ENCODE data around the gene GALNTL6. TPM values are rescaled to one million over a fixed set of nuclear protein-coding genes. Genes with fewer than 3 reads are reported as not detected.

Gene GALNTL6
- total RNA-seq, 2 donors from 2014 or later: 0.71 TPM; not detected in 1

DNA sequence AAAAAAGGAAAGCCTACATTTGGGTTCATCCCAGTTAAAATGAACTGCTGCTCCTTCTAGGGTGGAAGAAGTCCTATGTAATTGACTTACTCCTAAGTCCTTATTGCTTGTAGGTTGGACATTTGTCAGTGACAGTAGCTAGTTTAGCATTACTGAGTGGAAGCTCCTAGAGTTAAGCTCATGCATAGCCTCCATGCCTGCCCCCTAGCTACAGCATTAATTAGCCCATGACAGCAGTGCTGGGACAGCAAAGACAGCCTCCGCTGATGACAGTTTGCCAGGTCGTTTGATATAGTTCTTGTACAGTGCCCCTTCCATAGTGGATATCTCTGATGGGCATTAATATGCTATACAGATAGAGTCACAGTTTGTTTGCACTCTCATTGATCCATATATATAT, 18.7 kb upstream of the GALNTL6 start:
- no peaks in the 10 kb centered on the region for H3K4me1 Mint-ChIP-seq

DNA sequence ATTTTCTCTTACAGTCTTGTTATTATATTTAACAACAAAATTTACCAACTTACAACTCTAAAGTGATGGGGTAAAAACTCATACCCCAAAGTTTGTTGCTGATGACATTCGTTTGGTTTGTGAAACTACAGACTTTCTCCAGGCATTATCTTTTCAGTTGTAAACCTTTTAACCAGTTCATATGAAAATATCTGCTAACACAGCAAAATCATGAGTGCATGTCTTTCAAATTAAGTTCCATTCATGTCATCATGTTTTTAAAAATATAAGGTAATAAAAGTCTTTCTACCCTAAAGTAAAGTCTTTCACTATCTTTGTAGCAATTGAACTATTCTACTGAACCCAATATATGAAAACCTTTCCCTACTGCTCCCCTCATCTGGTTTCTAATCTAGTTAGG, 3.4 kb upstream of the GALNTL6 start:
- DNase-seq: no peak
- H3K9me3 Mint-ChIP-seq: no peaks in the 10 kb centered on the region
- WGBS, 2 experiments (ENCODE audit: insufficient coverage in 1 of 2, insufficient read length in 1 of 2): 89 to 97% methylated on average over 1 of the region's 1 CpG

More for the DNA sequence above, 18.7 kb upstream of the GALNTL6 start:
- WGBS, 2 experiments (ENCODE audit: insufficient coverage in 1 of 2, insufficient read length in 1 of 2): 91 to 100% methylated on average over 1 to 2 of the region's 2 CpGs
- Histone ChIP-seq H3K9ac (ENCODE audit: extremely low read depth, low read length, poor library complexity, severe bottlenecking) (no peak overlapping the region), H3K27ac (ENCODE audit: low read depth, low read length) (no peak overlapping the region), H3K36me3 (ENCODE audit: control insufficient read depth, insufficient read depth, low read length) (no peaks in the 10 kb centered on the region), H3K4me3 (ENCODE audit: low read length) (no peak overlapping the region), H3K27me3 (ENCODE audit: control insufficient read depth, insufficient read depth, low read length, poor library complexity, severe bottlenecking) (no peaks in the 10 kb centered on the region), H3K9me3 (ENCODE audit: control insufficient read depth, low read length) (no peaks in the 10 kb centered on the region), H3K4me1 (ENCODE audit: control insufficient read depth, insufficient read depth, low read length) (no peaks in the 10 kb centered on the region)
- Mint-ChIP-seq H3K36me3 (ENCODE audit: low read depth) (no peaks in the 10 kb centered on the region), H3K27me3 (ENCODE audit: insufficient read depth) (no peaks in the 10 kb centered on the region), H3K4me3 (no peak overlapping the region), H3K27ac (no peak overlapping the region), H3K9me3 (no peaks in the 10 kb centered on the region)
- peak; percentile 54 for DNase-seq
- TF ChIP-seq, protein P1, sequence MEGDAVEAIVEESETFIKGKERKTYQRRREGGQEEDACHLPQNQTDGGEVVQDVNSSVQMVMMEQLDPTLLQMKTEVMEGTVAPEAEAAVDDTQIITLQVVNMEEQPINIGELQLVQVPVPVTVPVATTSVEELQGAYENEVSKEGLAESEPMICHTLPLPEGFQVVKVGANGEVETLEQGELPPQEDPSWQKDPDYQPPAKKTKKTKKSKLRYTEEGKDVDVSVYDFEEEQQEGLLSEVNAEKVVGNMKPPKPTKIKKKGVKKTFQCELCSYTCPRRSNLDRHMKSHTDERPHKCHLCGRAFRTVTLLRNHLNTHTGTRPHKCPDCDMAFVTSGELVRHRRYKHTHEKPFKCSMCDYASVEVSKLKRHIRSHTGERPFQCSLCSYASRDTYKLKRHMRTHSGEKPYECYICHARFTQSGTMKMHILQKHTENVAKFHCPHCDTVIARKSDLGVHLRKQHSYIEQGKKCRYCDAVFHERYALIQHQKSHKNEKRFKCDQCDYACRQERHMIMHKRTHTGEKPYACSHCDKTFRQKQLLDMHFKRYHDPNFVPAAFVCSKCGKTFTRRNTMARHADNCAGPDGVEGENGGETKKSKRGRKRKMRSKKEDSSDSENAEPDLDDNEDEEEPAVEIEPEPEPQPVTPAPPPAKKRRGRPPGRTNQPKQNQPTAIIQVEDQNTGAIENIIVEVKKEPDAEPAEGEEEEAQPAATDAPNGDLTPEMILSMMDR (conservative IDR thresholded peaks at IDR 0.05): peak; percentile 65

DNA sequence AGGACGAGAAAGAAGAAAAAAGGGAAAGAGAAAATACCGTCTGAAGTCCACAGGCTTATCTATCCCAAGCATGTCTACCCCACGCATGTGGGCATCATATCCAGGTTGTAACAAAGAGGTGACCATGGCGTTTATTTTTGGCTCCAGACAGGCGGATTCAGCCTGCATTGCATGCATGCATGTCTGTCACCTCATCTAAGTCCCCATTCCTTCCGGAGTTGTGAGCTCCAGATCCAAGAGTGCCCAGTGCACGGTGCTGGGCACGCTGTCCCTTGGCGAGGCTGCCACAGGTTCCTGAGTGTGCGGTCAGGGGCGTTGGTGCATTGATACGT, 905 bp upstream of the GALNTL6 start:
- no peak for DNase-seq
- Mint-ChIP-seq H3K4me1 (no peaks in the 10 kb centered on the region), H3K9me3 (no peaks in the 10 kb centered on the region), H3K27me3 (ENCODE audit: insufficient read depth) (peaks cover 51% of the 10 kb centered on the region), H3K27ac (no peak overlapping the region), H3K4me3 (peak overlapping the region; percentile 68), H3K36me3 (ENCODE audit: low read depth) (no peaks in the 10 kb centered on the region)
- Histone ChIP-seq H3K36me3 (ENCODE audit: control insufficient read depth, insufficient read depth, low read length) (no peaks in the 10 kb centered on the region), H3K4me1 (ENCODE audit: control insufficient read depth, insufficient read depth, low read length) (no peaks in the 10 kb centered on the region), H3K9me3 (ENCODE audit: control insufficient read depth, low read length) (no peaks in the 10 kb centered on the region), H3K27me3 (ENCODE audit: control insufficient read depth, insufficient read depth, low read length, poor library complexity, severe bottlenecking) (peaks cover 50% of the 10 kb centered on the region), H3K4me3 (ENCODE audit: low read length) (peak overlapping the region; percentile 79), H3K27ac (ENCODE audit: low read depth, low read length) (no peak overlapping the region), H3K9ac (ENCODE audit: extremely low read depth, low read length, poor library complexity, severe bottlenecking) (peak overlapping the region; percentile 33)
- WGBS, 2 experiments (ENCODE audit: insufficient coverage in 1 of 2, insufficient read length in 1 of 2): 17 to 50% methylated on average over 2 to 12 of the region's 12 CpGs
- TF ChIP-seq, protein P1 (conservative IDR thresholded peaks at IDR 0.05): no peak

More for the DNA sequence above, 3.4 kb upstream of the GALNTL6 start:
- Histone ChIP-seq H3K27ac (ENCODE audit: low read depth, low read length) (no peak overlapping the region), H3K36me3 (ENCODE audit: control insufficient read depth, insufficient read depth, low read length) (no peaks in the 10 kb centered on the region), H3K9ac (ENCODE audit: extremely low read depth, low read length, poor library complexity, severe bottlenecking) (no peak overlapping the region), H3K27me3 (ENCODE audit: control insufficient read depth, insufficient read depth, low read length, poor library complexity, severe bottlenecking) (peaks cover 36% of the 10 kb centered on the region), H3K9me3 (ENCODE audit: control insufficient read depth, low read length) (no peaks in the 10 kb centered on the region), H3K4me3 (ENCODE audit: low read length) (no peak overlapping the region), H3K4me1 (ENCODE audit: control insufficient read depth, insufficient read depth, low read length) (no peaks in the 10 kb centered on the region)
- H3K27ac Mint-ChIP-seq: no peak overlapping the region
- peaks cover 37% of the 10 kb centered on the region for H3K27me3 Mint-ChIP-seq (ENCODE audit: insufficient read depth)
- no peak overlapping the region for H3K4me3 Mint-ChIP-seq
- H3K4me1 Mint-ChIP-seq: no peaks in the 10 kb centered on the region
- TF ChIP-seq, protein P1 (conservative IDR thresholded peaks at IDR 0.05): no peak
- no peaks in the 10 kb centered on the region for H3K36me3 Mint-ChIP-seq (ENCODE audit: low read depth)

Data from endodermal cell (in vitro differentiated cells).